Neutrophil (primary cell): ENCODE results near the gene RNH1.

Experiments used
- H3K27ac ChIP-seq: fragments of 200-600 bp; sonication (generic); 2 replicates; pipeline ENCODE4 v1.5.1; 2016; ENCODE audit warnings: mild to moderate bottlenecking, moderate library complexity
- H3K27me3 ChIP-seq: fragments of 200-600 bp; sonication (generic); 2 replicates; pipeline ENCODE4 v1.6.0; 2016; ENCODE audit warnings: mild to moderate bottlenecking
- H3K36me3 ChIP-seq: fragments of 200-600 bp; sonication (generic); 2 replicates; pipeline ENCODE4 v1.5.1; 2017
- H3K4me1 ChIP-seq, 2 experiments: fragments of 200-600 bp in 1 of 2; sonication (generic) in 1 of 2; 1 replicate in 1 of 2; 2 replicates in 1 of 2; pipeline versions ENCODE4 v1.5.1 to v1.6.1; 2013 to 2016; ENCODE audit warnings: low read depth in 1 of 2, low read length in 1 of 2, mild to moderate bottlenecking in 1 of 2, moderate library complexity in 1 of 2; ENCODE audit not compliant: control insufficient read depth in 1 of 2, insufficient read depth in 1 of 2
- H3K4me3 ChIP-seq, 2 experiments: fragments of 200-600 bp in 1 of 2; sonication (generic) in 1 of 2; 1 replicate in 1 of 2; 2 replicates in 1 of 2; pipeline ENCODE4 v1.5.1; 2013 to 2016; ENCODE audit warnings: low read depth in 1 of 2, low read length in 1 of 2, mild to moderate bottlenecking in 1 of 2, moderate library complexity in 1 of 2
- H3K9me3 ChIP-seq: fragments of 200-600 bp; sonication (generic); 2 replicates; pipeline ENCODE4 v1.5.1; 2016
- TF ChIP-seq, protein P1 (sequence below): fragments of 200-600 bp; sonication (generic); IDR thresholded peaks from 2 replicates; pipeline ENCODE4 v1.5.1; 2016; ENCODE audit warnings: antibody characterized with exemption

Gene RNH1

GRCh38 chr11:495537-495931, 11.5 kb downstream of the RNH1 start:
- H3K27me3 ChIP-seq: no peaks in the 10 kb centered on the region
- peaks cover 82% of the 10 kb centered on the region for H3K36me3 ChIP-seq
- H3K27ac ChIP-seq: no peak overlapping the region
- no peak overlapping the region for H3K4me3 ChIP-seq
- no peaks in the 10 kb centered on the region for H3K9me3 ChIP-seq
- TF ChIP-seq, protein P1, sequence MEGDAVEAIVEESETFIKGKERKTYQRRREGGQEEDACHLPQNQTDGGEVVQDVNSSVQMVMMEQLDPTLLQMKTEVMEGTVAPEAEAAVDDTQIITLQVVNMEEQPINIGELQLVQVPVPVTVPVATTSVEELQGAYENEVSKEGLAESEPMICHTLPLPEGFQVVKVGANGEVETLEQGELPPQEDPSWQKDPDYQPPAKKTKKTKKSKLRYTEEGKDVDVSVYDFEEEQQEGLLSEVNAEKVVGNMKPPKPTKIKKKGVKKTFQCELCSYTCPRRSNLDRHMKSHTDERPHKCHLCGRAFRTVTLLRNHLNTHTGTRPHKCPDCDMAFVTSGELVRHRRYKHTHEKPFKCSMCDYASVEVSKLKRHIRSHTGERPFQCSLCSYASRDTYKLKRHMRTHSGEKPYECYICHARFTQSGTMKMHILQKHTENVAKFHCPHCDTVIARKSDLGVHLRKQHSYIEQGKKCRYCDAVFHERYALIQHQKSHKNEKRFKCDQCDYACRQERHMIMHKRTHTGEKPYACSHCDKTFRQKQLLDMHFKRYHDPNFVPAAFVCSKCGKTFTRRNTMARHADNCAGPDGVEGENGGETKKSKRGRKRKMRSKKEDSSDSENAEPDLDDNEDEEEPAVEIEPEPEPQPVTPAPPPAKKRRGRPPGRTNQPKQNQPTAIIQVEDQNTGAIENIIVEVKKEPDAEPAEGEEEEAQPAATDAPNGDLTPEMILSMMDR: no peak
- H3K4me1 ChIP-seq: no peaks in the 10 kb centered on the region

DNA sequence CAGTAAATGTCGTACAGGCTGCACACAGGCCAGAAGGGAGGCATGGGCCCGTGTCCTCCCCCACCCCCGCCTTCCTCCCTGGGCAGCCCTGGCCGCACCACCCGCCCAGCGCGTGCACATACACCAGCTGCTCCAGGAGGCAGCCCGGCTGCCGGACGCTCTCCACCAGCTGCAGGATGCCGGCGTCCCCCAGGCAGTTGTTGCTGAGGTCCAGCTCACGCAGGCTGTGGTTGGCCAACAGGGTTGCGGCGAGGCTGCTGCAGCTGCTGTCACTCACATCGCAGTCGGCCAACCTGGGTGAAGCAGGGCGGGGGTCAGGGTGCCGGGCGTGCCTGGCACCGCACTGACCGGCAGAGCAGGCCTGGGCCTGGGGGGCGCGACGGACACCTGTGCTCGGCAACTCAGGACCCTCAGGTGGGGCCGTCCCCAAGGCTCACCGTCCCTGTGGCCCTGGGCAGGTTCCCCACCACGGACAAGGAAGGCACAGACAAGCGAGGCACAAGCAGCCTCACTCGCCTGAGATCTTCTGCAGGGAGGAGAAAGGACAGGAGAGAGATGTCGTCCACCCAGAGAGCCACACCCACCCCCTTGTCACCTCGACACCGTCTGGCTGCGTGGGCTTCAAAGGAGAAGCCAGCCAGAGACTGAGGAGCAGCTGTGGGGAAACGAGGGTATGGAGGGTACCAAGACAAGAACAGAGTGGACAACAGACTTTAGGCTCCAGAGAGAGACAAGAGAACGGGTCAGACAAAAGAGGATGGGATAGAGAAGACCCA, 12.1 kb downstream of the RNH1 start:
- TF ChIP-seq, protein P1: no peak
- no peaks in the 10 kb centered on the region for H3K27me3 ChIP-seq
- H3K9me3 ChIP-seq: no peaks in the 10 kb centered on the region
- peaks cover 76% of the 10 kb centered on the region for H3K36me3 ChIP-seq
- H3K4me3 ChIP-seq: no peak overlapping the region
- no peak overlapping the region for H3K27ac ChIP-seq
- H3K4me1 ChIP-seq: no peaks in the 10 kb centered on the region

DNA sequence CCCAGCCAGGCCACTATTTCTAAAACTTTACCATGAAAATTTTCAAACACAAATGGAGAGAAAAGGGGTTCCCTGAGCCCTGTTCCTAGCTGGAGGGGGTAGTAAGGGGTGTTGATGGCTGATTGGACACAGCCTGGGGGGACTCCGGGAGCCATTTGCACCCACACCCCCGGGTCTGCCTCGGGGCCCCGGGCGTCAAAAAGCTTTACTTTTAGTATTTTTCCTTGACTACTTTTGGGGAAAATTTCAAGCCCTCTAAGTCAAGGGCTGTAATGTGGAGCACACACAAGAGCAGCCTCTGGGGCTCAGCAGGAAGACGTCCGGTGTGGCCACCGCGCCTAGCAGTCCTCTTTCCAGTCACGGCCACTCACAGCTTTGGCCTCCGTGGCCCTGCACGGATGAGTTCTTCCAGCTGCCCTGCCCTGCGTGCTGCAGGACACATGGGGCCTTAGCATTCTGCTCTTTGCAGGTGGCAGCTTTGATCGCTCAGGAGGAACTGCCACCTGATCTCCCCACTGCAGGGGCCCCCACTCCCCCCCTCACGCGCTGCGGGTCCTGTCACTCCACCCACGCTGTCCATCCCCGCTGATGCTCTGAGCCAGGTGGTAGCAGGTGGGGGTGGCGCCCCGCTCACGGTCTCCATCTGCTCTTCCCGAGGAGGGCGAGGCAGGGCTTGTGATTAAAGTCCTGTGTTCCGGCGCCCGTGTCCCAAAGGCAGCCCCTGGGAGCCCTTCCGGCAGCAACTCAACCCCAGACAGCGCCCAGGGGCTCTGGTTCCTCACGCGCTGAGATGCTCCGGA, 14.4 kb downstream of the RNH1 start:
- no peaks in the 10 kb centered on the region for H3K27me3 ChIP-seq
- no peaks in the 10 kb centered on the region for H3K9me3 ChIP-seq
- TF ChIP-seq, protein P1: no peak
- H3K27ac ChIP-seq: no peak overlapping the region
- H3K4me3 ChIP-seq: no peak overlapping the region
- H3K4me1 ChIP-seq: no peaks in the 10 kb centered on the region
- peaks cover 61% of the 10 kb centered on the region for H3K36me3 ChIP-seq

DNA sequence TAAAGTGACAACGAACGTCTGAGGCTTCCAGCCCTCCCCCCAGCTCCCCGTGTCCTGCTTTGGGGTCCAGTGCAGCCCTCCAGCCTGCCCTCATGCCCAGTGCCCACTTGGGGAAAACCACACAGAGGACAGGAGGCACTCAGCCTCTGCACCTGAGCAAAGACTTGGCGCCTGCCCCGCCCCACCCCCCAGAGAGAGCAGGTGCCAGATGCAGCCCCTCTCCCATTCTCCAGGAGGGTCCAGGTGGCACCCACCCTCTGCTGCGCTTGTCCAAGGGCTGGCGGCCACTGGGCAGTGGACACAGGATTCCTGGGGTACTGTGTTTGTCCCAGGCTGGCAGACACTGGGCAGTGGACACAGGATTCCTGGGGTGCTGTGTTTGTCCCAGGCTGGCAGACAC, 15.7 kb downstream of the RNH1 start:
- Histone ChIP-seq H3K4me1 (no peaks in the 10 kb centered on the region), H3K36me3 (peaks cover 48% of the 10 kb centered on the region), H3K4me3 (no peak overlapping the region), H3K9me3 (no peaks in the 10 kb centered on the region), H3K27me3 (no peaks in the 10 kb centered on the region), H3K27ac (no peak overlapping the region)
- TF ChIP-seq, protein P1: no peak

- H3K9me3 ChIP-seq: no peaks in the 10 kb centered on the region
- no peaks in the 10 kb centered on the region for H3K27me3 ChIP-seq
- TF ChIP-seq, protein P1: no peak
- H3K4me3 ChIP-seq: no peak overlapping the region
- H3K27ac ChIP-seq: no peak overlapping the region
- H3K4me1 ChIP-seq: no peaks in the 10 kb centered on the region
- peaks cover 44% of the 10 kb centered on the region for H3K36me3 ChIP-seq
These were observed 16.1 kb downstream of the RNH1 start for GRCh38 chr11:490930-491260.
